OCI-LY1 (cell line): Measurements from ENCODE around the gene ARHGEF10L.

Experiments used
- H2AFZ ChIP-seq: fragments of 200-600 bp; sonication (generic), shearing (Covaris generic); 2 replicates; pipeline ENCODE4 v1.6.0; 2014; ENCODE audit warnings: antibody characterized with exemption, mild to moderate bottlenecking, low read length
- H3F3A ChIP-seq: fragments of 200-600 bp; sonication (generic), shearing (Covaris generic); 2 replicates; pipeline ENCODE4 v1.6.0; 2014; ENCODE audit warnings: mild to moderate bottlenecking, antibody characterized with exemption, low read length, moderate library complexity; ENCODE audit not compliant: insufficient read depth
- H3K27ac ChIP-seq: fragments of 200-600 bp; sonication (generic); 2 replicates; pipeline ENCODE4 v1.5.1; 2014; ENCODE audit warnings: low read length, mixed run types, mild to moderate bottlenecking, low read depth; ENCODE audit not compliant: poor library complexity, severe bottlenecking
- H3K27me3 ChIP-seq: fragments of 200-600 bp; sonication (generic); 2 replicates; pipeline ENCODE4 v1.6.0; 2014; ENCODE audit warnings: antibody characterized with exemption, mild to moderate bottlenecking, low read length, moderate library complexity; ENCODE audit not compliant: insufficient read depth
- H3K36me3 ChIP-seq: fragments of 200-600 bp; sonication (generic); 2 replicates; pipeline ENCODE4 v1.6.1; 2014; ENCODE audit warnings: mild to moderate bottlenecking, antibody characterized with exemption, low read length, moderate library complexity, mixed read lengths; ENCODE audit not compliant: insufficient read depth
- H3K4me1 ChIP-seq: fragments of 200-600 bp; sonication (generic); 2 replicates; pipeline ENCODE4 v1.5.1; 2014; ENCODE audit warnings: mild to moderate bottlenecking, low read length, moderate library complexity; ENCODE audit not compliant: insufficient read depth, severe bottlenecking
- H3K4me2 ChIP-seq: fragments of 200-600 bp; sonication (generic), shearing (Covaris generic); 2 replicates; pipeline ENCODE4 v1.6.1; 2014; ENCODE audit warnings: low read length
- H3K4me3 ChIP-seq: fragments of 200-600 bp; sonication (generic); 2 replicates; pipeline ENCODE4 v1.5.1; 2014; ENCODE audit warnings: low read length, low read depth, mild to moderate bottlenecking, mixed read lengths; ENCODE audit not compliant: poor library complexity, severe bottlenecking
- H3K79me2 ChIP-seq: fragments of 200-600 bp; shearing (Covaris generic); 2 replicates; pipeline ENCODE4 v1.6.1; 2016; ENCODE audit warnings: mixed run types, low read length, mixed read lengths; ENCODE audit not compliant: insufficient read depth
- H3K9ac ChIP-seq: fragments of 200-600 bp; sonication (generic), shearing (Covaris generic); 2 replicates; pipeline ENCODE4 v1.6.1; 2014; ENCODE audit warnings: mild to moderate bottlenecking, low read length, mixed read lengths
- H3K9me2 ChIP-seq: fragments of 200-600 bp; sonication (generic), shearing (Covaris generic); 2 replicates; pipeline ENCODE4 v1.6.1; 2014; ENCODE audit warnings: low read depth, mild to moderate bottlenecking, low read length, mixed read lengths
- H3K9me3 ChIP-seq: fragments of 200-600 bp; shearing (Covaris generic); 2 replicates; pipeline ENCODE4 v1.6.1; 2014; ENCODE audit warnings: low read length, mixed read lengths
- H4K20me1 ChIP-seq: fragments of 200-600 bp; sonication (generic), shearing (Covaris generic); 2 replicates; pipeline ENCODE4 v1.6.0; 2016; ENCODE audit warnings: mild to moderate bottlenecking, low read length; ENCODE audit not compliant: insufficient read depth
- EZH2 ChIP-seq: fragments of 200-600 bp; sonication (generic), shearing (Covaris generic); IDR thresholded peaks from 2 replicates; pipeline ENCODE4 v1.8.0; 2017; ENCODE audit warnings: borderline replicate concordance, mixed run types, mild to moderate bottlenecking, antibody characterized with exemption, low read length, moderate library complexity, mixed read lengths
- TF ChIP-seq, protein P1 (sequence below): fragments of 200-600 bp; sonication (generic), shearing (Covaris generic); IDR thresholded peaks from 2 replicates; pipeline ENCODE4 v1.5.1; 2017; ENCODE audit warnings: mild to moderate bottlenecking, antibody characterized with exemption, low read length, moderate library complexity, mixed read lengths

Gene ARHGEF10L

DNA sequence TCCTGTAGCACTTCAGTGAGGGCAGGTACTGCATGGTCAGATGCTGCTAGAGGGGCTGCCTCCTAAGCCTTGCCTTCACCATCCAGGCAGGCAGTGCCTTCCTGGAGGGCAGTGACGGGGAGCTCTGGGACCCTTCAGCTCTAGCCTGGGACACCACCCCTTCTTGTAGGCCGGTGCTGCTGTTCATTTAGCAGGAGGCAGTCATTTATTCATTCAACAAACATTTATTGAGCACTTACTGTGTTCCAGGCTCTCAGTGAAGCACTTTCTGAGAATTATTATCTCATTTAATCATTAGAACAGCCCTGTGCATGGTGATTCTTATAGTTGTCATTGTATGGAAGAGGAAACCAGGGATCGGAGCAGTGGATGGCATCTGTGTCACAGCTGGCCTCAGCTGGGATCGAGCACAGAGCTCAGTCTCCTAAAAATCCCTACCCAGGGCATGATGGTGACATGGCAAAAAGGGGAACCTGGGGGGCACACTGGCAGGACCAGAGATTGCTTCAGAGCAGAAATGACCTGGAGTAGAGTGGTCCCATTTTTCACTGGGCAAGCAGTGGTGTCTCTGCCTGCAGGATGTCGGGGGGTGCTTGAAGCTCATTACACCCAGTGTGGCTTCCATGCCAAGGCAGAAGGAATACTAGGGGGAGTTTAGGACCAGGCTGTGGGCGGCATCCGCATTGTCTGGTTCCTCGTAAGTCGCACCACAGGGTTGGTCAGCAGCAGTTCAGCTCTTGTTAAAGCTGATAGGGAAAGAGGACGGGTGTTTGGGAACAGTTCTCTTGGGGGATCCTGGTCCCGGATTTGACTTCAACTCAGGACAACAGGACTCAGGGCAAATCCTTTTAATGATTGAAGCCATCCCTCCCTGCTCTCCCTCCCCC is 28.8 kb downstream of the ARHGEF10L start:
- Histone ChIP-seq H3K79me2 (no peaks in the 10 kb centered on the region), H3K4me3 (no peak overlapping the region), H4K20me1 (no peaks in the 10 kb centered on the region), H3K4me1 (no peaks in the 10 kb centered on the region), H3K9me3 (no peaks in the 10 kb centered on the region), H3K9ac (no peak overlapping the region), H3K4me2 (no peak overlapping the region), H3F3A (no peaks in the 10 kb centered on the region), H3K9me2 (no peaks in the 10 kb centered on the region), H3K27ac (no peak overlapping the region), H3K27me3 (no peaks in the 10 kb centered on the region), H3K36me3 (no peaks in the 10 kb centered on the region), H2AFZ (no peak overlapping the region)
- no peak for TF ChIP-seq EZH2
- TF ChIP-seq, protein P1, sequence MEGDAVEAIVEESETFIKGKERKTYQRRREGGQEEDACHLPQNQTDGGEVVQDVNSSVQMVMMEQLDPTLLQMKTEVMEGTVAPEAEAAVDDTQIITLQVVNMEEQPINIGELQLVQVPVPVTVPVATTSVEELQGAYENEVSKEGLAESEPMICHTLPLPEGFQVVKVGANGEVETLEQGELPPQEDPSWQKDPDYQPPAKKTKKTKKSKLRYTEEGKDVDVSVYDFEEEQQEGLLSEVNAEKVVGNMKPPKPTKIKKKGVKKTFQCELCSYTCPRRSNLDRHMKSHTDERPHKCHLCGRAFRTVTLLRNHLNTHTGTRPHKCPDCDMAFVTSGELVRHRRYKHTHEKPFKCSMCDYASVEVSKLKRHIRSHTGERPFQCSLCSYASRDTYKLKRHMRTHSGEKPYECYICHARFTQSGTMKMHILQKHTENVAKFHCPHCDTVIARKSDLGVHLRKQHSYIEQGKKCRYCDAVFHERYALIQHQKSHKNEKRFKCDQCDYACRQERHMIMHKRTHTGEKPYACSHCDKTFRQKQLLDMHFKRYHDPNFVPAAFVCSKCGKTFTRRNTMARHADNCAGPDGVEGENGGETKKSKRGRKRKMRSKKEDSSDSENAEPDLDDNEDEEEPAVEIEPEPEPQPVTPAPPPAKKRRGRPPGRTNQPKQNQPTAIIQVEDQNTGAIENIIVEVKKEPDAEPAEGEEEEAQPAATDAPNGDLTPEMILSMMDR: no peak

DNA sequence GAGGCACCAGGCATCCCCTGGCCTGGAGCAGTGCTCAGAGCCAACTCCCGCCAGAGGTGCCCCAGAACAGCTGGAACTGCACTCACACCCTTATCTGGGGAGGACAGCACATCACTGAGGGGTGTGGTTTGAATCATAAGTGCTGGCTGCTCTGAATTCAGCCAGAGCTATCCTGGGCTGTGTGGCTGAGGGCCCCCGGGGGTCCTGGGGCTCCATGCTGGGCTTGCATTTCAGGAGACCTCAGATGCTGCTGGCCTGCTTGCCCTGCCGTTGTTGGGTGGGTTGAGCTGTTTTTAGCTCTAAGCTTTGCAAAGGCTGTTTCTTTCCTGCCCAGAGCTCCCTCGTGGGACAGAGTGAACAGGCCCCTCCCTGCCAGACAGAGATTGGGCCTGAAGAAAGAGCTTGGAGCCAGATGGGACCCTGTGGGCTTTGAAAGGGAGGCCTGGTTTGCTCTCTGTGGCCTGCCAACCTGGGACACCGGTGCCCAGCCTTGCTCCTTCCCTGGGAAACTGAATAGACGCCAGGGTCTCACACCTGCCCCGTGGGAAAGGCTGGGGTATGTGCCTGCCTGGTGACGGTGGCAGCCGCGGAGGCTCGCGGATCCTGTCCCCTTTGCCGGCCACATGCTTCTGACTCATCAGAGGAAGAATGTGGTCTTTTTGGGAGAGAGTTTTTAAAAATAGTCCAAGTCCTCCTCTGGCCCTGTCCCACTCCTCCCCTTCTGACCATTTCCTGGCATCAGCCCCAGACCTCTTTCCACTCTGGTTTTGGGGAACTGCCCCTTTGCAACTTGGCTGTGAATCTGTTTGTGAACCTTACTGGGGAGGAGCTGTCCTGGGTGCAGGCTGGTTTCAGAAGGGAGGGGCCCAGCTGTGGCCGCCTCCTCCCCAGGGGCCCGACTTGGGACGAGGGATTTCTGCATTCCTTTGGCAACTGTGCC is 30.0 kb downstream of the ARHGEF10L start:
- H3K27me3 ChIP-seq: no peaks in the 10 kb centered on the region
- H3K9me2 ChIP-seq: no peaks in the 10 kb centered on the region
- no peaks in the 10 kb centered on the region for H3K4me1 ChIP-seq
- no peaks in the 10 kb centered on the region for H3K9me3 ChIP-seq
- TF ChIP-seq EZH2: no peak
- TF ChIP-seq, protein P1: no peak
- H3K4me3 ChIP-seq: no peak overlapping the region
- H3K27ac ChIP-seq: no peak overlapping the region
- H3K79me2 ChIP-seq: no peaks in the 10 kb centered on the region
- H4K20me1 ChIP-seq: no peaks in the 10 kb centered on the region
- H3K36me3 ChIP-seq: no peaks in the 10 kb centered on the region
- H3K9ac ChIP-seq: no peak overlapping the region
- no peak overlapping the region for H3K4me2 ChIP-seq
- H2AFZ ChIP-seq: no peak overlapping the region
- no peaks in the 10 kb centered on the region for H3F3A ChIP-seq

DNA sequence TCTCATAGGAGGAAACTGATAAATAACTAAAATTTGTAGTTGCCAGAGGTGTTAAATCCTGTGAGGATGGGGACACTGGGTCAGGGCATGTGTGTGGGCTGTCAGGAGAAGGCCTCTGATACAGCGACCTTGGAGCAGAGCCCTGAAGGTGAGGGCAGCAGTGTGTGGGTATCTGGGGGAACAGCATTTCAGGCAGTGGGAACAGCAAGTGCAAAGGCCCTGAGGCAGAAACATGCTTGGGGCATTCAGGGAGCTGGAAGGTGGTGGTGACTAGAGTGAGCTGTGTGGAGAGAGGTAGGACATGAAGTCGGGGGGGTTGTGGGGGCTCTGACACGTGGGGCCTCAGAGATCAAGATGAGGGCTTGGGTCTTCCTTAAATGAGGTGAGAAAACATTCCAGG is 30.7 kb downstream of the ARHGEF10L start:
- Histone ChIP-seq H3K4me2 (no peak overlapping the region), H3K27ac (no peak overlapping the region), H3K9ac (no peak overlapping the region)

More for the DNA sequence above, 30.7 kb downstream of the ARHGEF10L start:
- H3K27me3 ChIP-seq: no peaks in the 10 kb centered on the region
- no peak overlapping the region for H3K4me3 ChIP-seq
- no peaks in the 10 kb centered on the region for H3K79me2 ChIP-seq
- H2AFZ ChIP-seq: no peak overlapping the region
- no peaks in the 10 kb centered on the region for H4K20me1 ChIP-seq
- H3K9me3 ChIP-seq: no peaks in the 10 kb centered on the region
- TF ChIP-seq, protein P1: no peak
- TF ChIP-seq EZH2: no peak
- H3K4me1 ChIP-seq: no peaks in the 10 kb centered on the region
- no peaks in the 10 kb centered on the region for H3K36me3 ChIP-seq
- H3F3A ChIP-seq: no peaks in the 10 kb centered on the region
- no peaks in the 10 kb centered on the region for H3K9me2 ChIP-seq
